NT2/D1 (cell line): ENCODE results near the gene SRBD1.

ENCODE experiments used
- DNase-seq: peaks from one replicate; pipeline ENCODE4 v3.0.0-alpha.2; 2011; ENCODE audit warnings: low read depth, low spot score
- H3K27me3 ChIP-seq: 2 replicates; pipeline ENCODE4 v1.6.0; 2011; ENCODE audit warnings: mild to moderate bottlenecking; ENCODE audit not compliant: insufficient read length, insufficient read depth
- H3K36me3 ChIP-seq: 2 replicates; pipeline ENCODE4 v1.6.1; 2011; ENCODE audit warnings: mild to moderate bottlenecking, low read length, mixed read lengths; ENCODE audit not compliant: insufficient read depth, insufficient read length
- H3K4me1 ChIP-seq: 2 replicates; pipeline ENCODE4 v1.5.1; 2011; ENCODE audit not compliant: insufficient read depth, insufficient read length
- H3K4me3 ChIP-seq: 2 replicates; pipeline ENCODE4 v1.5.1; 2011; ENCODE audit warnings: low read depth; ENCODE audit not compliant: insufficient read length
- H3K9ac ChIP-seq: 2 replicates; pipeline ENCODE4 v1.6.0; 2011; ENCODE audit warnings: low read depth; ENCODE audit not compliant: insufficient read length
- H3K9me3 ChIP-seq: 2 replicates; pipeline ENCODE4 v1.5.1; 2011; ENCODE audit warnings: mild to moderate bottlenecking, low read length; ENCODE audit not compliant: insufficient read depth
- SUZ12 ChIP-seq: IDR thresholded peaks from 2 replicates; pipeline ENCODE4 v1.6.1; 2011; ENCODE audit not compliant: insufficient read length, insufficient read depth; ENCODE audit errors: extremely low read depth
- YY1 ChIP-seq: IDR thresholded peaks from 2 replicates; pipeline ENCODE4 v1.6.1; 2011; ENCODE audit not compliant: insufficient read length, insufficient read depth
- ZNF274 ChIP-seq: IDR thresholded peaks from 2 replicates; pipeline ENCODE4 v1.6.1; 2011; ENCODE audit warnings: mild to moderate bottlenecking, low read depth, low read length

The SRBD1 gene

GRCh38 chr2:45352506-45352905 is 258.6 kb downstream of the SRBD1 start:
- H3K9me3 ChIP-seq: no peaks in the 10 kb centered on the region
- DNase-seq: no peak
- H3K4me3 ChIP-seq: no peak overlapping the region
- H3K36me3 ChIP-seq: no peaks in the 10 kb centered on the region
- no peaks in the 10 kb centered on the region for H3K4me1 ChIP-seq
- H3K27me3 ChIP-seq: no peaks in the 10 kb centered on the region
- no peak overlapping the region for H3K9ac ChIP-seq
- TF ChIP-seq SUZ12: no peak

GRCh38 chr2:45345331-45346234 is 265.5 kb downstream of the SRBD1 start:
- Histone ChIP-seq H3K4me1 (peaks cover 8% of the 10 kb centered on the region), H3K27me3 (no peaks in the 10 kb centered on the region), H3K36me3 (no peaks in the 10 kb centered on the region), H3K9me3 (no peaks in the 10 kb centered on the region), H3K9ac (no peak overlapping the region), H3K4me3 (no peak overlapping the region)
- TF ChIP-seq ZNF274 (no peak), YY1 (no peak), SUZ12 (no peak)
- no peak for DNase-seq

- TF ChIP-seq SUZ12: no peak
- TF ChIP-seq ZNF274: no peak
- TF ChIP-seq YY1: no peak
- Histone ChIP-seq H3K9ac (no peak overlapping the region), H3K9me3 (no peaks in the 10 kb centered on the region), H3K4me3 (no peak overlapping the region), H3K36me3 (no peaks in the 10 kb centered on the region), H3K4me1 (peaks cover 8% of the 10 kb centered on the region), H3K27me3 (no peaks in the 10 kb centered on the region)
- DNase-seq: no peak
These were observed 266.6 kb downstream of the SRBD1 start for GRCh38 chr2:45344502-45344901.

- Histone ChIP-seq H3K27me3 (no peaks in the 10 kb centered on the region), H3K4me3 (no peak overlapping the region), H3K9ac (no peak overlapping the region), H3K36me3 (no peaks in the 10 kb centered on the region), H3K9me3 (no peaks in the 10 kb centered on the region), H3K4me1 (peaks cover 8% of the 10 kb centered on the region)
- TF ChIP-seq SUZ12 (no peak), ZNF274 (no peak), YY1 (no peak)
- DNase-seq: no peak
These were observed 267.0 kb downstream of the SRBD1 start for GRCh38 chr2:45344071-45344470.

GRCh38 chr2:45343251-45344017 is 267.6 kb downstream of the SRBD1 start:
- Histone ChIP-seq H3K36me3 (no peaks in the 10 kb centered on the region), H3K4me3 (no peak overlapping the region), H3K27me3 (no peaks in the 10 kb centered on the region), H3K9me3 (no peaks in the 10 kb centered on the region), H3K9ac (no peak overlapping the region), H3K4me1 (peaks cover 8% of the 10 kb centered on the region)
- TF ChIP-seq SUZ12 (no peak), YY1 (no peak), ZNF274 (no peak)
- no peak for DNase-seq

GRCh38 chr2:45340318-45340717 is 270.7 kb downstream of the SRBD1 start:
- Histone ChIP-seq H3K9me3 (no peaks in the 10 kb centered on the region), H3K9ac (no peak overlapping the region), H3K4me3 (no peak overlapping the region), H3K27me3 (no peaks in the 10 kb centered on the region), H3K4me1 (peaks cover 8% of the 10 kb centered on the region), H3K36me3 (no peaks in the 10 kb centered on the region)
- no peak for TF ChIP-seq YY1
- DNase-seq: no peak

- H3K9ac ChIP-seq: no peak overlapping the region
- no peak for TF ChIP-seq ZNF274
- no peak for TF ChIP-seq YY1
- TF ChIP-seq SUZ12: no peak
- H3K36me3 ChIP-seq: no peaks in the 10 kb centered on the region
These were observed 271.8 kb downstream of the SRBD1 start for GRCh38 chr2:45339253-45339652.

More at GRCh38 chr2:45339253-45339652, 271.8 kb downstream of the SRBD1 start:
- DNase-seq: no peak
- Histone ChIP-seq H3K27me3 (no peaks in the 10 kb centered on the region), H3K9me3 (no peaks in the 10 kb centered on the region), H3K4me3 (no peak overlapping the region), H3K4me1 (peaks cover 6% of the 10 kb centered on the region)
